ENCODE measurements around the gene PRRT1B.

PRRT1B gene

GRCh38 chr9:131554087-131554842, 8.9 kb downstream of the PRRT1B start:
- DNase-seq = no peak

GRCh38 chr9:131554843-131555351, 9.6 kb downstream of the PRRT1B start:
- DNase-seq = no peak

DNA sequence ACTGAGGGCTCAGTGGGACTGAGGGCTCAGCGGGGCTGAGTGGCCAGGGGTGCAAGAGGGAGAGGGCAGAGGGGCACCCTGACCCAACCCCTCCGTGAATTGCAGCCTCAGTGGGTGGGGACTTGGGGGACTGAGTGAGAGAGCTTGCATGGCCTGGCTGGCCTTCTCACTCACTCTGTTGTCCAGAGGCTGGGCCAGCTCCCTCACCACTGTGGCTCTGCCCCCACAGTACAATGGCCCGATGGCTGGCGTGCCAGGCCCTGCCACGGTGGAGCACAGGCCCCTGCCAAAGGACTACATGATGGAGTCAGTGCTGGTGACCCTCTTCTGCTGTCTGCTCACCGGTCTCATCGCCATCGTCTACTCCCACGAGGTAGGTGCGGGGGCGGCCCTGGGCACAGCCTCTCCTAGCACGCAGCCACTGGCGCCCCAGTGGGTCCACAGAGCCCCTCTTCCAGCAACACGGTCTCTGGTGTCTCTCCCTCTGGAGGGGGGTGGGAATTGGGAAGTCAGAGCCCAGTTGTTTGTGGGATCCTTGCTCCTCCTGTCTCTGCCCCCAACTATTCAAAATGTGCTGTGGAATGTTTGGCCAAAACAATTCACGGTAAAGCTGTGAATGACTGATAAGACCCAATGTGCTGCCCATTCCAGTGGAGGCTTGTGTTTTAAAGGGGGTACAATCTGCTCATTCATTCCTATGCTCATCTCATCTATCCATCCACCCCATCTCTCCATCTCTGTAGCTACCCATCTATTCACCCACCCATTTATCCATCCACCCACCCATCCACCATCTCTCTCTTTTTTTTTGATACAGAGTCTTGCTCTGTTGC, 10.7 kb downstream of the PRRT1B start:
- DNase-seq = no peak

DNA sequence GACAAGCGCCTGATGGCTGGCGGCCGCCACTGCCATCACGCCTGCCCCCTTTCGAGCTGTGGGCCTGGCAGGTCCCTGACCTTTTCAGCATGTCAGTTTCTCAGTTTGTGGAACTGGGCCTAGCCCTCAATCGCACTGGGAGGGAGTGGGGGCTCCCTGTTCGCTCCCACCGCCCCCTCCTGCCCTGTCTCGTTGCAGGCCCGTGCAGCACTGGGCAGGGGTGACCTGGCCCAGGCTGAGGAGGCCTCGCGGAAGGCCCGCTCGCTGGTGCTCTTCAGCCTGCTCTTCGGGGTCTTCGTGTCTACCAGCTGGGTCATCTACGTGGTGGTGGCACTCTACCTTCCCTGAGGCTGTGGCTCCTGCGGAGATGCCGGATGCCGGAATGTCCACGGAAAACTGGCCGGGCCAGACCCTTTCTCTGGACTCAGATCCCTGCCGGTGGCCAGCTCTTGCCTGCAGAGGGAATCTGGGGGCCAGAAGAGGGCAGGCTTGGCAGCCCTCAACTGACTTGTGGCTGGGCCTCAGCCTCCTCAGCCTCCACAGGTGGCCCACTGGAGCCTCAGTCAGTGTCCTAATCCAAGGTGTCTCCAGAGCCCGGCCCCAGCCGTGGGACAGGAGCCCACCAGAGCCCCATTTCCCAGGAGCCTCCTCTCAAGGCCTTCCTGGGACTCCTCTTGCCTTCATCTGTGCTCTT, 12.7 kb downstream of the PRRT1B start:
- no peak for DNase-seq

GRCh38 chr9:131559421-131560000, 14.2 kb downstream of the PRRT1B start:
- DNase-seq = no peak

GRCh38 chr9:131562032-131562959, 17.0 kb downstream of the PRRT1B start:
- no peak for DNase-seq

- DNase-seq = no peak
Observed at GRCh38 chr9:131565369-131565768, 20.0 kb downstream of the PRRT1B start.

- DNase-seq = no peak
Observed at GRCh38 chr9:131566158-131566557, 20.8 kb downstream of the PRRT1B start.

GRCh38 chr9:131567910-131568309, 22.6 kb downstream of the PRRT1B start:
- no peak for DNase-seq

DNA sequence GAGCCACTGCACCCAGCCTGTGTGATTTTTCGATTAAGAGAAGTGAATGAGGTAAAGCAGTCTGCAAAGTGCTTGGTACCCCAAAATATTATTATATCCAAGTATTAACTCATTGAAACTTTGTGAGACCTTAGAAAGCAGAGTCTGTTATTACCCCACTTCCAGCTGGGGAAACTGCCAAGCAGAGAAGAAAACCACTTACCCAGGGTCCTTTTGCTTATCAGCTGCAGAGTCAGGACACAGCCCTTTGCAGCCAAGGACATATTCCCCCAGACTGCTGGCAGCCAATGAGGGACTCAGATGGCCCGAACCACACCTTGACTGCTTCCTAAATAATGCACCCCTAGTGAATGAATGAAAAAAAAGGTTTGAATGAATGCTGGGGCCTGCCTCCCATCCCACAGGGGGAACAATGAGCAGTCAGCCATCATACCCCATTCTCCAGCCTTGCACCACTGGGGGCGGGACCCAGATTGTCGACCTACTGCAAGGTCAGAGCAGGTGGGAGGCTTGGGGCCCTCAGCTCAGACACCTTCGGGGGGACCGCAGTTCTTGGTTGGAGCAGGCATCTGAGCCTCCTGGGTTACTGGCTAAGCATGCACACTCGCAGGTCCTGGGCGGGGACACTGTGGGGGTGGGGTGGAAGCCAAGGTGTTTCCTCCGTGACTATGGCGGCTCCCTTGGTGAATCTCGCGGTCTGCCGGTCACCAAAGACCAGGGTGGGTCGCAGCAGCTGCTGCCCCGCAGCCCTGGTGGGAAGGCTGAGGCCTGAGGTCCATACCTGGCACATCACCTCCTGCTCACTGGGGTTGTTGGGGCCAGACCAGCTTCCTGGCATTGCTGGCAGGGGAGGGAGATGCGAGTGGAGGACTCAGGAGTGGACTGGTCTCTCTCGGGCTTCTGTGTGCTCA, 29.7 kb downstream of the PRRT1B start:
- no peak for DNase-seq

DNA sequence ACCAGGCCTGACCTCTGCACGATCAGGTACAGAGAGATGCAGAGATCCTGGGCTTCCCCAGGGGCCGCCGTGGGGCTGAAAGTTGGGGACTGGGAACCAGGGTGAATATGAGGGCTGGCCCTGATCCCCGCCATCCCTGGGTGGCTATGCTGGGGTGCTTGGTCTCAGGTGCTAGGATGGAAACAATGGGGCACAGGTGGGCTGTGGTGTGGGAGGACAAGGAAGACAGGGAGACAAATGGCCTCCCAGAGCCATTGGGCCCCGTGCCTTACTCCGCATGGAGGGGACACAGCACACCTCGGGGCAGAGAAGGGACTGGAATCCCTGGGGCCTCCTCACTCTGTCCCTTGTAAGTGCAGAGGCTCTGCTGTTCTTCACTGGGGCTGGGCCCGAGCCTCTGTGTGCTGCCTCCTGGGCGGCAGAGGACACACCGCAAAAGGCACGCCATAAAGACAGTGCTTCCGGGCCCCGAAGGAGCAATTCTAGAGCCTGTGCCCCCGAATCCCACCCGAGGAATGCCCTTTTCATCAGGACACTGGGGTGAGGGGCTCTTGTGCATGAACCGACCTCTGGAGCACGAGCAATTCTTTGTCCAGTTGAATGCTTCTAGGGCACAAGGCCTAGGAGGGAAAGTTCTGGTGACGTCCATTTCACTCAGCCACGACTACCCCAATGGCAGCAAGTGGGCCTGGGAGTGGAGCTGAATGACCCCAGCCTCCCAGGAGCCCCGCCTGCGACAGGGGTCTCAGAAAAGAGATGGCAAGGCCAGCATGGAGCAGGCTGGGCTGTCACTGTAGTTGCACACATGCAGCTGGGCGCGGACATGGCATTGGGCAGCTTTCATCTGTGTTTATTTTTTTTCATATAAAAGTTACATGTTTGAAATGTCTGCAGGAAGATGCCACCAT, 30.9 kb downstream of the PRRT1B start:
- no peak for DNase-seq

GRCh38 chr9:131577005-131578000, 32.0 kb downstream of the PRRT1B start:
- DNase-seq = no peak

GRCh38 chr9:131578021-131578420, 32.7 kb downstream of the PRRT1B start:
- DNase-seq = no peak

GRCh38 chr9:131578731-131579504, 33.6 kb downstream of the PRRT1B start:
- peak; percentile 48 for DNase-seq

DNA sequence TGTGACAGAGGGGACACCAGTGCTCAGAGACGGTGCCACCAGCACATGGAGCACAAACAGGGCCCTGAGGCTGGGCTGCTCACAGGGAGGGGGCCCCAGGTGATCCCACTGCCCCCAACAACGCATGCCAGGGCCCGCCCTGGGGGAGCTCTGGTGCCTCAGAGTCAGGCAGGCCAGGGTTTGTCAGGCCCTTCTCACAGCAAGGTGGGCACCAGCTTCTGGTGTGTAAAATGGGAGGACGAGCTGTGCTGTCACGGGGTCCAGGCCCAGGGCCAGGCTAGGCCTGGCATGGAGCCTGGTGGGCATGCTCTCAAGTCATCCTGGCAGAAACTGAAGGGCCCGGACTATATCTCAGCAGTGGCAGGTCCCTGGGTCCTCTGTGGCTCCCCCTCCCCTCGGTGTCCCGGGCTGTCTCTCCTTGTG, 34.5 kb downstream of the PRRT1B start:
- no peak for DNase-seq

GRCh38 chr9:131580358-131580757, 35.0 kb downstream of the PRRT1B start:
- DNase-seq = no peak

DNA sequence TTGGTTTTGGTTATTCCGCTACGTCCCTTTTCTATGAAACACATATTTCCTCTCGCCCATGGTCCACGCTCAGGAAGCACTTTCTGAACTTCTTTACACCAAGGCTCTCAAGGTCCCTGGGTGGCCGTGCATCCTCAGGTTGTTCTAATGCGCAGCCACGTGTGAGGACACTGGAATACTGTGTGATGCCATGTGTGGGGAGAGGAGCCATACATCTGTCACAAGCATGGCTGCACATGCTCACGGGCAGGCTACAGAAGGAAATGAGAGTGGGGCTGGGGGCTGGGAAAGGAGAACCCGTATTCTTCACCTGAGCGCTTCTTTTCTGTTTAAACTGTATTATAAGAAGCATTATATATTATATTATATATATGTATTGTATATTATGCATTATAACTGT, 36.7 kb downstream of the PRRT1B start:
- no peak for DNase-seq
